Small intestine (tissue), 7 donors: ENCODE measurements around the gene ADCY7. TPM values are rescaled to one million over a fixed set of nuclear protein-coding genes. Genes with fewer than 3 reads are reported as not detected.

Experiments
- DNase-seq, 2 donors: peaks; one replicate each; pipeline versions ENCODE4 v3.0.0 to v3.0.0-alpha.2; 2013
- FAIRE-seq: peaks from 2 replicates; lab custom pipeline; 2012; peaks lifted over from hg19 to GRCh38; lab: Jason Lieb, UNC
- H3K27ac ChIP-seq, 3 donors: one replicate each; pipeline ENCODE4 v1.5.1; 2013; ENCODE audit warnings: low read length in 2 of 3, mild to moderate bottlenecking in 2 of 3, control low read depth in 1 of 3, inconsistent platforms in 1 of 3, low read depth in 1 of 3, moderate library complexity in 1 of 3
- H3K27me3 ChIP-seq, 3 donors: one replicate each; pipeline ENCODE4 v1.6.1; 2013; ENCODE audit warnings: low read length in 3 of 3, inconsistent platforms in 1 of 3; ENCODE audit not compliant: control insufficient read depth in 3 of 3, insufficient read depth in 3 of 3
- H3K36me3 ChIP-seq, 3 donors: one replicate each; pipeline ENCODE4 v1.6.1; 2013; ENCODE audit warnings: low read length in 3 of 3, inconsistent platforms in 1 of 3, low read depth in 1 of 3, mild to moderate bottlenecking in 1 of 3, moderate library complexity in 1 of 3; ENCODE audit not compliant: control insufficient read depth in 3 of 3, insufficient read depth in 2 of 3
- H3K4me1 ChIP-seq, 3 donors: one replicate each; pipeline ENCODE4 v1.6.1; 2013; ENCODE audit warnings: low read length in 2 of 3, inconsistent platforms in 1 of 3, low read depth in 1 of 3, mild to moderate bottlenecking in 1 of 3, moderate library complexity in 1 of 3; ENCODE audit not compliant: control insufficient read depth in 3 of 3, insufficient read depth in 2 of 3
- H3K4me3 ChIP-seq, 3 donors: one replicate each; pipeline ENCODE4 v1.5.1; 2013; ENCODE audit warnings: low read length in 3 of 3, control low read depth in 1 of 3, inconsistent platforms in 1 of 3, low read depth in 1 of 3, mild to moderate bottlenecking in 1 of 3, moderate library complexity in 1 of 3
- H3K9me3 ChIP-seq, 2 donors: one replicate each; pipeline ENCODE4 v1.6.1; 2013; ENCODE audit warnings: low read depth in 1 of 2, low read length in 1 of 2; ENCODE audit not compliant: control insufficient read depth in 2 of 2, insufficient read depth in 1 of 2
- WGBS, 3 donors: extraction: QIAGEN DNeasy Blood & Tissue Kit; methylation state at CpG; one replicate each; pipeline ENCODE4 v1.1.7; 2013; 5-methylcytosine and 5-hydroxymethylcytosine counted together
- polyA plus RNA-seq, 4 donors: library from polyadenylated mRNA; stranded (reverse) in 3 of 4; unstranded in 1 of 4; fragments of 200-250 nt in 3 of 4; fragments of 120-200 nt in 1 of 4; gene quantifications; one replicate each; pipeline versions ENCODE4 v1.2.1 to v1.2.3, GENCODE V29; 2013
- donor health status: healthy with polysubstance abuse.
- donor health status: control.
- donor health status: control.
- donor health status: Bipolar disorder and iron deficiency.
- donor health status: healthy.

The ADCY7 gene
- polyA plus RNA-seq, 4 donors = 0.45 to 7.3 (median 3.4) TPM

GRCh38 chr16:50293994-50294855 lies 27.9 kb downstream of the ADCY7 start:
- FAIRE-seq (no peak), DNase-seq (no peak)
- no peak overlapping the region for H3K27ac ChIP-seq
- H3K4me1 ChIP-seq = peaks cover 0 to 8% (median 0%) of the 10 kb centered on the region in 3 donors
- H3K9me3 ChIP-seq = no peaks in the 10 kb centered on the region
- 89 to 92% (median 90%) methylated on average over 20 of the region's 20 CpGs for WGBS, 3 donors
- no peak overlapping the region for H3K4me3 ChIP-seq
- peaks cover 0 to 20% (median 0%) of the 10 kb centered on the region in 3 donors for H3K36me3 ChIP-seq
- no peaks in the 10 kb centered on the region for H3K27me3 ChIP-seq

GRCh38 chr16:50294955-50295354 lies 28.6 kb downstream of the ADCY7 start:
- H3K9me3 ChIP-seq = no peaks in the 10 kb centered on the region
- 69 to 81% (median 78%) methylated on average over 4 of the region's 4 CpGs for WGBS, 3 donors
- no peak overlapping the region for H3K27ac ChIP-seq
- H3K4me3 ChIP-seq = no peak overlapping the region
- FAIRE-seq (no peak), DNase-seq (no peak)
- no peaks in the 10 kb centered on the region for H3K27me3 ChIP-seq
- H3K36me3 ChIP-seq = peaks cover 0 to 20% (median 0%) of the 10 kb centered on the region in 3 donors
- H3K4me1 ChIP-seq = peaks cover 0 to 8% (median 0%) of the 10 kb centered on the region in 3 donors

GRCh38 chr16:50295541-50296132 lies 29.3 kb downstream of the ADCY7 start:
- H3K4me3 ChIP-seq = no peak overlapping the region
- peaks cover 0 to 8% (median 0%) of the 10 kb centered on the region in 3 donors for H3K4me1 ChIP-seq
- no peaks in the 10 kb centered on the region for H3K27me3 ChIP-seq
- 95 to 96% (median 95%) methylated on average over 7 of the region's 7 CpGs for WGBS, 3 donors
- H3K27ac ChIP-seq = no peak overlapping the region
- H3K9me3 ChIP-seq = no peaks in the 10 kb centered on the region
- H3K36me3 ChIP-seq = peaks cover 0 to 22% (median 0%) of the 10 kb centered on the region in 3 donors
- DNase-seq (no peak), FAIRE-seq (no peak)

GRCh38 chr16:50296807-50297206 lies 30.5 kb downstream of the ADCY7 start:
- H3K27ac ChIP-seq = no peak overlapping the region
- no peaks in the 10 kb centered on the region for H3K27me3 ChIP-seq
- 72 to 89% (median 83%) methylated on average over 1 to 2 of the region's 2 CpGs for WGBS, 3 donors
- DNase-seq = no peak
- H3K4me1 ChIP-seq = peaks cover 0 to 8% (median 0%) of the 10 kb centered on the region in 3 donors
- H3K36me3 ChIP-seq = peaks cover 0 to 26% (median 0%) of the 10 kb centered on the region in 3 donors
- FAIRE-seq = no peak
- no peak overlapping the region for H3K4me3 ChIP-seq
- H3K9me3 ChIP-seq = no peaks in the 10 kb centered on the region

GRCh38 chr16:50297301-50298074 lies 31.1 kb downstream of the ADCY7 start:
- Histone ChIP-seq H3K4me3 (no peak overlapping the region), H3K27ac (no peak overlapping the region), H3K27me3 (no peaks in the 10 kb centered on the region), H3K9me3 (no peaks in the 10 kb centered on the region), H3K36me3 (peaks cover 0 to 26% (median 0%) of the 10 kb centered on the region in 3 donors), H3K4me1 (peaks cover 0 to 8% (median 0%) of the 10 kb centered on the region in 3 donors)
- FAIRE-seq = no peak
- WGBS, 3 donors = 47 to 62% (median 55%) methylated on average over 12 to 15 of the region's 15 CpGs
- DNase-seq = peak in 1 of 2 donors; percentile 31

GRCh38 chr16:50298075-50298460 lies 31.7 kb downstream of the ADCY7 start:
- Histone ChIP-seq H3K27ac (no peak overlapping the region), H3K9me3 (no peaks in the 10 kb centered on the region), H3K27me3 (no peaks in the 10 kb centered on the region), H3K4me3 (no peak overlapping the region), H3K36me3 (peaks cover 0 to 26% (median 2%) of the 10 kb centered on the region in 3 donors), H3K4me1 (peaks cover 0 to 11% (median 0%) of the 10 kb centered on the region in 3 donors)
- FAIRE-seq (no peak), DNase-seq (no peak)
- 81 to 89% (median 89%) methylated on average over 6 to 7 of the region's 7 CpGs for WGBS, 3 donors

GRCh38 chr16:50298591-50299507 lies 32.5 kb downstream of the ADCY7 start:
- Histone ChIP-seq H3K4me1 (peaks cover 0 to 11% (median 0%) of the 10 kb centered on the region in 3 donors), H3K4me3 (no peak overlapping the region), H3K27ac (no peak overlapping the region), H3K27me3 (no peaks in the 10 kb centered on the region), H3K9me3 (no peaks in the 10 kb centered on the region), H3K36me3 (peaks cover 0 to 22% (median 2%) of the 10 kb centered on the region in 3 donors)
- FAIRE-seq = no peak
- WGBS, 3 donors = 86 to 91% (median 90%) methylated on average over 28 to 29 of the region's 29 CpGs
- DNase-seq = no peak
